Inflammatory macrophage treated with lipopolysaccharide for 1 hour (primary cell): ENCODE results near the gene ANKRD44.
"Not testable (repeated sequence)": the region's sequence is repeated elsewhere in the genome, so short reads cannot be mapped to it uniquely, and the experiment has no call there.

Experiments
- DNase-seq, 2 donors: peaks; one replicate each; pipeline ENCODE4 v3.0.0-alpha.2; 2020 to 2022

The ANKRD44 gene

DNA sequence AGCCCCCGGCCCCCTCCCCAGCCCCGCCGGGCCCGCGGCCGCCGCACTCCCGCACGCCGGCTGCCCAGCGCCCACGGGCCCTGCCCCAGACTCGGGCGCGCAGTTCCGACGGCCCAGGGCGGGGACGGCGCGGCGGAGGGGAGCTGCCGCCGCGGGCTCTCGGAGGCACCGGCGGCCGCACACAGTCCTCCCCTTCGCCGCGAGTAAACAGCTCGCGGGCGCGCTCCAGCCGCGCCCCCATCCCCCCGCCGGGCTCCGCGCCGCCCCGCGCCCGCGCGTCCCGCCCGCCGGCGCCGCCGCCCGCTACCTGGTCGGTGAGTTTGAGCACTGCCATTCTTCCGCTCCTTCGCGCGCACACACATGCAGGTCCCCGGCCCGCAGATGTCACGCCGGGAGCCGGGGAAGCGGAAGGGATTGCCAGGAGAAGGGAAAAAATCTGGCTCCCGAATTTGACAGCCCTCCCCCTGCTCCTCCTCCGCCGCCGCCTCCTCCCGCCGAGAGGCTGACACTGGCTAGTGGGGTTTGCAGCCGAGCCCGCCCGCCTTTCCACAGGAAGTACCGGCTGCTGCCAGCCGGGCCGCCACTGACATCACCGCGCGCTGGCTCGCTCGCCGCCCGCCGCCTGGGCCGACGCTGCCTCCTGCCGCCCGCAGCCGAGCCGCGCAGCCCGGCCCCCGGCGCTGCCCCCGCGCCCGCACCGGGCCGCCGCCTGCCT lies at the start of gene ANKRD44:
ANKRD44 (minus strand) TSS at position 510 of the 715 bp plus-strand sequence; CDS start at position 334, 176 bp downstream.
- DNase-seq, result peak; percentile 82 to 84

GRCh38 chr2:197359859-197360258 lies 49.3 kb upstream of the ANKRD44 start:
- no peak for DNase-seq

- no peak for DNase-seq
Observed at GRCh38 chr2:197358931-197359330, 48.4 kb upstream of the ANKRD44 start.

GRCh38 chr2:197357986-197358385 lies 47.4 kb upstream of the ANKRD44 start:
- no peak for DNase-seq

DNA sequence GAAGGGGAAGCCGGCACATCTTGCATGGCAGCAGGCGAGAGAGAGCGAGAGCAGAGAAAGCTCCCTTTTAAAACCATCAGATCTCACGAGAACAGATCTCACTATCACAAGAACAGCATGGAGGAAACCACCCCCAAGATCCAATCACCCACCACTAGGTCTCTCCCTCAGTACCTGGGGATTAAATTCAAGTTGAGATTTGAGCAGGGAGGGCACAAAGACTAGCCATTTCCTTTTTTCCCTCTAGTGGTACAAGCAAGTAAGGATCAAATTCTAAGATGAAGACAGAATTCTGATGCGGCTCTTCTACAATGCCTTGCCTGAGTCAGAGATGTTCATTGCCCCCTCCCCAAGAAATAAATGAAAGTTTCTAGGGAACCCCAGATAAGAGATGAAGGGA lies 45.6 kb upstream of the ANKRD44 start:
- DNase-seq, result no peak

DNA sequence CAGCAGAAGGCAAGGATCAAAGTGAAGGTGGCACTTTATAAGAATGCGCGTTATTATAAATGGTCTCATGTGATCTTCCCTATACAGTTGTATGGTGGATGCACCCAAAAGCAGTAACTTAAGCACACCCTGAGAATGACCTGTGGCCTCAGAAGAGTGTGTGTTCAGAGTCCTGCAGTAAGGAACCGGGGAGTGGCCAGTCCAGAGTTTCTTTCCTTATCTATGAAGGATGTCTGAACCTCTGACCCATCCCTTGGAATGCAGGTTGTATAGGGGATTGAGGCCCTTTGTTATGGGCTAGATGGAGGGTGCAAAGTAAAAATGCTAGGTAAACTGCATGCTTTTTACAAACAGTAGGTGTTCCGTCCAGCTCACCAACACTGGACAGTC lies 43.6 kb upstream of the ANKRD44 start:
- no peak for DNase-seq

DNA sequence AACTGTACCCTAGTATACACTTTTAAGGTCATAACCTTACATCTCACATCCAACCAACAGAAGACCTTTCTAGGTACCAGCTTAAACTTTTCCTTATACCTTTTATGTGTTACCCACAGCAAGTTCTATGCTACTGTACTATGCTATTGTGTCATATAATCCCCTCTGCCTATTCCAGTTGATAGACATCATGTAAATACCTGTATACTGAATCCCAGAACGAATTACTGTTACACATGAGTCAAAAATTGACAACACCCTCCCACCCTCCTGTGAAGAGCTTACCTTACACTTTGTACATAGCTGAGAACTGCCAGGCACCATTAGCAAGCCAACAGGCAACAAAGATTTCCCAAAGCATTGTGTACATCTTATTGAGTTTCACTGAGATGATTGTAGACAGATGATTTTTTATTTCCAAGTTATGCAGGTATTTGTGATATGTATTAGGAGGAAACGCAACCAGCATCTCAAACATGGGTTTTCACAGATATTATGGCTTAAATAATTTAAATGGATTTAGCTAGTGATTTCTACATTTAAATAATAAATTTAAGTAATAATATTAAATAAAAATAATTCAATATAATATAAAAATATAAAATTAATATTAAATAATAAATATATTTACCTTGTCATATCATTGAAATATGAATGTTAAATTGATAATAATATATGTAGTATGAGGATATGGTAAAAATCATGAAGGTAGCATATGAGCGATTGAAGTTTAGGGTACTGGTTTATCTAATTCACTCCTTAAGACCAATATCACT lies 43.0 kb upstream of the ANKRD44 start:
- no peak for DNase-seq

DNA sequence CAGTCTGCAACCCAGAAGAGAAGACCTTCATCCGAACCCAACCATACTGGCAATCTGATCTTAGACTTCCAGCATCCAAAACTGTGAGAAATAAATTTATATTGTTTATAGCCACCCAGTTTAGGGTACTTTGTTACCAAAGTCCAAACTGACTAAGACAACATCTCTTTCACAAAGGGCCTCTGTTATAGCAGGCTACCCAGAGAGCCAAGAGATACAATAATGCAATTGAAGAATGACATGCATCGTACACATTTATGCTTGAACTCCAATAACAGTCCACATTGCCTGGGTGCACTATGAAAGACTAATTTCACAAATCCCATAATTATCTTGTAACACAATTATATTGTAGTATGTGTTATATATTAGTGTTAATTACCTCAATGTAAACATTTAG lies 39.1 kb upstream of the ANKRD44 start:
- DNase-seq, result no peak

DNA sequence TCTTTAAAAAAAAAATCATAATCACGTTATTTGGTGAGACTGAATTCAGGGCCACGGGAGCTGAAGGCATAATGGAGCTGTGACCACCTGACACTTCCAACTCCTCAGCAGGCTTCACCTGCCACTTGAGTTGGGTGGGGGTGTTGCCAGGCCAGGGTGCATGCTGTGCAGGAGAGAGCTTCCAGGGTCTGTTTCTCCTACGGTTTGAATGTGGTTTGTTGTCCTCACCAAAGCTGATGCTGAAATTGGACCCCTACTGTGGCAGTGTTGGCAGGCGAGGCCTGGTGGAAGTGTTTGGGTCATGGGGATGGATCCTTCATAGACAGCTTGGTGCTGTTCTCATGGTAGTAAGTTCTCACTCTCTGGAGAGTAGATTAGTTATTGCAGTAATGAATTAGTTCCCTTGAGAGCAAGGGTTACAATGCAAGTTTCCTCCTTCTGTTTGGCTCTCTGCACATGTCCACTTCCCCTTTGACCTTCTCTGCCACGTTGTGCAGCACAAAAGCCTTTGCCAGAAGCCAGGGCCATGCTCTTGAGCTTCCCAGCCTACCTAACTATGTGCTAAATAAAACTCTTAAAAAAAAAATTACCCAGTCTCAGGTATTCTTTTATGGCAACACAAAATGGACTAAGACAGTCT lies 38.3 kb upstream of the ANKRD44 start:
- peak; percentile 17 for DNase-seq

DNA sequence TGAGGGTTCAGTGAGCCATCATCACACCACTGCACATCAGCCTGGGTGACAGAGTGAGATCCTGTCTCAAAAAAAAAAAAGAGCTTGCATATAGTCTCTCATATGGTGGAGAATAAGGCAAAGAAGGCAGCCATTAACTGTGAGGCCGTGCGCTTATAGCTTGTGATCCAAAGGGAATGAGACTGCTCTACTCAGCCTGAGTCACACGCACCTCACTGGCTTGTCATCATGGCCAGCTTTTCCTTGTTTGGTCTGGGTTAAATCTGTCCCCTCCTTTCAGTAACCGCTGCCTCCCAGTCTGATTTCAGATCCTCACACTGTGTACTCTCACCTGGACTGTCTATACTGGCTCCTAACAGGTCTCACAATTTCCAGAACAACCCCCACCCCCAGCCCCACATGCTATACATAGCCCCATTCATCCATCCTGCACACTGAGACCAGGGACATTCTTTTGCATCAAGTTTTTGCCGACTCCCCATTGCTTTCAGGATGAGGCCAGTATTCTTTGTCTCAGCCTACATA lies 35.3 kb upstream of the ANKRD44 start:
- no peak for DNase-seq

- not testable (repeated sequence) for DNase-seq
Observed at GRCh38 chr2:197343968-197344367, 33.4 kb upstream of the ANKRD44 start.

- no peak for DNase-seq
Observed at GRCh38 chr2:197340591-197340990, 30.0 kb upstream of the ANKRD44 start.

GRCh38 chr2:197339496-197340220 lies 29.1 kb upstream of the ANKRD44 start:
- DNase-seq, result no peak

- DNase-seq, result no peak
Observed at GRCh38 chr2:197339016-197339415, 28.4 kb upstream of the ANKRD44 start.

DNA sequence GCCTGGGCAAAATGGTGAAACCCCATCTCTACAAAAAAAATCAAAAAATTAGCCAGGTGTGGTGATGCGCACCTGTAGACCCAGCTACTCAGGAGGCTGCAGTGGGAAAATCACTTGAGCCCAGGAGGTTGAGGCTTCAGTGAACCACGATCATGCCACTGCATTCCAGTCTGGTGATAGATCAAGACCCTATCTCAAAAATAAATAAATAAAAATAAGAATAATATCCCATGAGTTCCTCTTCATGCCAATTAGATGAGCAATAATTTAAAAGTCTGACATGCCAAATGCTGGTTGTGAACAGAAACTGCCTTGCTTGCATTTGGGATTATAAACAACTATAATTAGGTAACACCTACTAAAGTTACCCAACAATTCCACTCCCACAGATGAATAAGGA lies 22.1 kb upstream of the ANKRD44 start:
- peak in 1 of 2 donors; percentile 20 for DNase-seq

GRCh38 chr2:197328461-197328860 lies 17.9 kb upstream of the ANKRD44 start:
- no peak for DNase-seq

DNA sequence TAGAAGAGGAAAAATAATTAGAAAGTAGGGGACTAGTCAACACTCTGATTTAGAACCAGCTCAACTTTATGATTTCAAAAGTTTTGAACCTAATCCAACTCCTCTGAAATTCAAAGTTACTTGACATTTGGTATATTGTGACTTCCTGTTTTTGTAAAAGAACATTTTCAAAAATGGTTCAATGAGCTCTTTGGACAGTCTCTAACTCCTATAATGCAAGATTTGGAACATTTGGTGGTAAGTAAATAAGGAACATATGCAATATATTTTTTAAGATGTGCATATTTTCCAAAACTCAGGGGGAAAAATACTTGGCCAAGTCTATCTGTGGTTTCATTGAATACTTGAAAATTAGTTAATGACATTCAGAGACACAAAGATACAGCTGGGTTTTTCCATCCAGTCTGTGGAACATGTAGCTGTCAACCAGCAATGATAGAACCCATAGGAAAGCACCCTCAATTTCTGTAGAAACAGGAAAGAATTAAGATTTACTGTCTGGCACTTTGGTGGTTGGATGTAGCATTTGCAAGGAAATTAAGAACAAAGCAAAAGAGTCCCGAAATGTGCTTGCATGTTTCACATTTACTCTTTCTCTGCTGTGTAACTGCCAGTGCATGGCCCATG lies 17.0 kb upstream of the ANKRD44 start:
- DNase-seq, result no peak

DNA sequence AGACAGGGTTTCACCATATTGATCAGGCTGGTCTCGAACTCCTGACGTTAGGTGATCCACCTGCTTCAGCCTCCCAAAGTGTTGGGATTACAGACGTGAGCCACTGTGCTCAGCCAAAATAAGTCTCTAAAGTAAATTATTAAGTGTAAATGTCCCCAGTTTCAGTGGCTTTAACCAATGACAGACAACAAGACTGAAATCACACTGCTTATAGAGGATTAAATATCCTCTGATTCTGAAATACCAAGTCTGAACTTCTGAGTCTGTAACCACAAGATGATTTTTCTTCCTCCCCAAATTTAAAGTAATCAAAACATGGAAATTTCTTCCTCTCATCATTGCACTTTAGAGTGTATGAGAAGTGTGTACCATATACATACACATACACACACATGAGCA lies 16.5 kb upstream of the ANKRD44 start:
- no peak for DNase-seq

- DNase-seq, result no peak
Observed at GRCh38 chr2:197324801-197325200, 14.2 kb upstream of the ANKRD44 start.

DNA sequence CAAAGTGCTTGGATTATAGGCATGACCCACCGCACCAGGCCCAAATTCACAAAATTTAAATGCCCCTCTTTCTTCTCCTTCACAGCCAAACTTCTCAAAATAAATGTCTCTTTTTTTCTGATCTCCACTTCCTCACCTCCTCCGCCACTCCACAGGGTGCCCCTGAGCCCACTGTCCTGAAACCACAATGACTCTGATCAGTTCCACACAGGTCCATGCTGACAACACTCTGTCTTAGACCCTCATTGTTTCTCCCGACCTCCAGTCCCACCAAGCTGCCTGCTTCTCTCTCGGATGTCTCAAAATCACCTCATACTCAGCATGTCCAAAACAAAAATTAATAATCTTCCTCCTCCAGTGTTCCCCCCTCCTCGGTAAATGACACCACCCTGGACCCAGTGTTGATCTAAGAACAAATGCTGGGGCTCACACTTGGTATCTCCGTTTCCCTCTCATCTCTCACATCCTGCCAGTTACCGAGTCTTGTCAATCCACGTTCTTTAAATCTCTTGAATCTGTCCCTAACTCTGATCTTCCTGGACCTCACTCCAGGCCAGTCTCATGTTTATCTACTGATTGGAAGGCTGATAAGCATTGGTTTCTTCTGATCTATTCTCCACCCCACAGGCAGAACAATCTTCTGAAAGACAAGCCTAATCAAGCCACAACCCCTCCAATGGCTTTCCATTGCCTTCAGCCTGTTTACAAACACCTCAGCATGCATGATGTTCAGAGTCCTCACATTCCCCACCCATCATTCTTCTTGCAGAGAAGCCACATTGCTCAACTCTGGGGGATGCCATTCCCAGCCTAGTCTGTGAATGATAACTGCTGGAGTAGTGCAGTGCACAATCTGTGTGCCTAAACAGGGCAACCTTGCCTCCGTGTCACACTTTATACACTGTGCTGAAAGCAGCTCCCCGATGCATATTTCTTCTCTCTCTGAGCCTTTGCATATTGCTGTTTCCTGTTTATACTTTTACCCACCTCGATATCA lies 12.4 kb upstream of the ANKRD44 start:
- DNase-seq, result no peak

- DNase-seq, result no peak
Observed at GRCh38 chr2:197322143-197322542, 11.6 kb upstream of the ANKRD44 start.
